WI38 (cell line): ENCODE data around the gene SNW1.

Experiments
- H3K4me3 ChIP-seq: 2 replicates; pipeline ENCODE4 v1.5.1; 2011; ENCODE audit warnings: low read depth, mild to moderate bottlenecking, control low read depth, low read length
- CTCF ChIP-seq: IDR thresholded peaks from 2 replicates; pipeline ENCODE4 v1.5.1; 2012; ENCODE audit warnings: low read depth, mild to moderate bottlenecking, control low read depth, low read length

Gene SNW1

DNA sequence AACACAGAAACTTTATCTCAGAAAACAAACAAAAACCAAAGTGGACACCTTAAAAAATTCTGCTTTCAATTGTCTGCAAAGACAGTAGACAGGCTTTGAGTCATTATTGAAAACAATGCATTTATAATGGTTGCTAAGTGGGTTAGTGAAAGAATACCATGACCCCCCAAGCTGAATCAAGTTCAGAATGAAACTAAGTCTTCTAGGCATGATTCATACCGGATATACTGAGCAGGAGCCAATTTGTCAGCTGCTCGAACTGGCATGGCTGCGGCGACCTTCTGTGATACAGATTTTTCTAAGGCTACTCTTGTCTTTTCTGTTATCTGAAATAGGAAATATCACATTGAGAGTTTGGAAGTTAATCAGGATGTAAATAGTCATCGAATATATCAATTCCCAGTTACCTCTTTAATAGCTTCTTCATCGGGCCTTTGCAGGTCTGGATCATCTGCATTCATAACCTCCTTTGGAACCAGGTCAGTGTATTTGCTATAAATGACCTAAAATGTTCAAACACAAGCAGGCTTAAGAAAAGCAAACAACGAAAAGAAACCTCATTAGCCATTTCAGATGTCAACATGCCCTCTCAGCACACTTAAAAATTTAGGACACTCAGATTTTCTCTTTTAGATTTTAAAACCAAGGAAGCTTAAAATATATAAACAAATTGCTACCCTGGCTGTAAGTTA lies 22.3 kb downstream of the SNW1 start:
- no peak for TF ChIP-seq CTCF
- no peak overlapping the region for H3K4me3 ChIP-seq

DNA sequence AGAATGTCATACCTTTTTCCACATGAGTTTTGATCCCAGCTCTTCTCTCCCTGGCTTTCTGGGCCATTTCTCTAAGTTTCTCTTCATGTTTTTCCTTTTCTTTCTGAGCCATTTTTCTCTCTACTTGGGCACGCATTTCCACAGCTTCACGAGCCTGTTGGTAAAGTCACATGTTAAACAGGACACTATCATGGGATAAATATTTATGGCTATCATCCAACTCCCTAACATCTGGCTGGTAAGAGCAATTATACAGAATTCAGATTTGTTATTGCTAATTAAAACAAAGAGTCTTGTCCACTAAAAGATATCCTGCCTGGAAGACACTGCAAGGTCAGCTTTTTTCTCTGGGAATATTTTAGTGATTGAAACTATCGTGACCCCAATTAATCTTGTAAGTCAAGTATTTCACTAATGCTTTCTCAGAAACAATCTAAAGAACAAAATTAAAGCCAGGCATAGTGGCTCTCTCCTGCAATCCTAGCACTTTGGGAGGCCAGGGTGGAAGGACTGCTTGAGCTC lies 29.9 kb downstream of the SNW1 start:
- no peak for TF ChIP-seq CTCF
- no peak overlapping the region for H3K4me3 ChIP-seq

DNA sequence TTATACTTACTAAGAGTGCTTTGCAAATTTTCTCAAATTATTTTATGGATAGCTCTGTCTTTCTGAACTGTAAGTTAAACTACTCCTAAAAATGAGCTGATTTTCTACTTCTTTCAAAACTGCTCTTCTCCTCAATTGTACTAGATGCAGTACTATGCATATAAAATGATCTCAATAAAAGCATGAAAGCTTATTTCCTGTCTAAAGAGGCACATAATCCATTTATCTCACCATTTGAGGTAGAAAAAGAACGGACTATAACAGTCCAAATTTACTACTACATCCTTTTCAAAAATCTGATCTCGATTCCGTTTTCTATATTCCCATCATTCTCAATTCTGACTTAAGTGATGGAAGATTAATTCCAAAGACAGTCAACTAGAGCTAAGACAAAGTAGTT lies 38.7 kb downstream of the SNW1 start:
- H3K4me3 ChIP-seq, result no peak overlapping the region
- no peak for TF ChIP-seq CTCF

- TF ChIP-seq CTCF, result no peak
- H3K4me3 ChIP-seq, result no peak overlapping the region
Observed at GRCh38 chr14:77721437-77721836, 39.5 kb downstream of the SNW1 start.

- no peak overlapping the region for H3K4me3 ChIP-seq
- no peak for TF ChIP-seq CTCF
Observed at GRCh38 chr14:77717608-77718305, 43.2 kb downstream of the SNW1 start.

DNA sequence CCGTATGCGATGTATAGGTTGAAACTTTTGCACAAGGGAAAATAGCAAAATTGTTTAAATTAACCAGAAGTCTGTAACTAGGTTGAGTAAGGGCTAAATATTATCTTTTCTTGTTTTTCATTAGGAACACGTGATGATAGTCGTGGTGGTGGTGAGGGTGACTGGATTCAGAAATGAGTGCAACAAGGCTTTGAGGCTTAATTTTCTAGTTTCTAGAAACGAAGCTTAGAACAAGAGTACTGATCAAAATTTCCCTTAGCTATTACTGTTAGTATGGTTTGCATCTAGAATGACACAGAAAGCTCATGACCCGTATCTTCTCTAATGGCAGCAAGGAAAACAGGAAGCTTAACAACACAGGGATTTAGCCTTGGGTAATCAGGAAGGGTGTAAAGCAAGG lies 46.0 kb downstream of the SNW1 start:
- no peak for TF ChIP-seq CTCF
- H3K4me3 ChIP-seq, result no peak overlapping the region

GRCh38 chr14:77710364-77710763 lies 50.6 kb downstream of the SNW1 start:
- no peak overlapping the region for H3K4me3 ChIP-seq
- TF ChIP-seq CTCF, result no peak
